NCI-H1417 treated with DMSO at 0.1 percent for 48 hours (cell line): Measurements from ENCODE around the gene BFSP2.

ENCODE experiments used
- DNase-seq: peaks from one replicate; lab custom pipeline; 2025; lab: John Stamatoyannopoulos, UW

BFSP2 gene

DNA sequence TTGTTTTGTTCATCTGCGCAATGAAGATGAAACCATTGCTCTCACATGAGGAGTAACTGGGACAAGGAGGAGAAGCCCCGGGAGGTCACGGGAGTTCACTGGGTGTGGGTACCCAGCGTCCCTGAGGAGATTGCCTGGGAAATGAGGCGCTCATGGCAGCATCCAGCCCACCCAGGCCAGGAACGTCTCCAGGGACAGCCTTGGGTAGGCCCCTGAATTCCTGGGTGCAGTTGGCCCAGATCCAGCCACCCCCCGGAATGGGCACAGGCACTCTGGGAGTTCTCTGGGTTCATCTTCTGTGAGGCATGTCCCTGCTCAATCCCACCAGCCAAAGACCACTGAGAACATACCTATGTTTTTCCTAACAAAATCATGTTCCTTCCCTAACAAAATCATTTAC, 18.5 kb downstream of the BFSP2 start:
- DNase-seq = no peak

DNA sequence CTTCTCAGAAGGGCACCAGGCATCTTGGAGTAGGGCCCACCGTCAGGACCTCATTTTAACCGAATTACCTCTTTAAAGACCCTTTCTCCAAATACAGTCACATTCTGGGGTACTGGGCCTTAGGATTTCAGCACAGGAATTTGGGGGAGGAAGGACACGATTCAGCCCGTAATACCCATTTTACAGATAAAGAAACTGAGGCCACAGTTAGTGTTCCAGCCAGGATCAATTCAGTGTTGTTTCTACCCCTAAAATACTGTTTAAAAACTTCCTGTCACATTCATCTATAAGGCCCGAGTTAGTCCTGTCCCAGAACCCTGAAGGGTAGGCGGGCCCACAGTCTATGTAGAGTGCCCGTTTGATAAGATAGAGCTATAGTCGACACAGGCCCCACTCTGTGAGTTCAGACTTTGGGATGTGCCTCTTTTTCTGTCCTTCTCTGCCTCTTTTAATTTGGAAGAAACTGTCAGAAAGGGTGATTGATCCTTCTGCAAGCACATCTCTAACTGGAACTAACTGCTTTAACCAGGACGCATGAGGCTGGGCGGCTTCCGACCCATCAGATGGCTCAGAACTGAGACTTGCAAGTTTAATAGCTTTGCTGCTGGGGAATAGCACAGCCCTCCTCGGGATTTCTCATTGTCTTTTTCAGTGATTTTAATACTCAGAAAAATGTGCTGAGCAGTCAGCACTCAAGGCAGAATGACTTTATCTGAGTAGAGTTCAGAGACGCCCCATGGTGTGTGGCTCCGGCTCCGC, 19.5 kb downstream of the BFSP2 start:
- DNase-seq = no peak

DNA sequence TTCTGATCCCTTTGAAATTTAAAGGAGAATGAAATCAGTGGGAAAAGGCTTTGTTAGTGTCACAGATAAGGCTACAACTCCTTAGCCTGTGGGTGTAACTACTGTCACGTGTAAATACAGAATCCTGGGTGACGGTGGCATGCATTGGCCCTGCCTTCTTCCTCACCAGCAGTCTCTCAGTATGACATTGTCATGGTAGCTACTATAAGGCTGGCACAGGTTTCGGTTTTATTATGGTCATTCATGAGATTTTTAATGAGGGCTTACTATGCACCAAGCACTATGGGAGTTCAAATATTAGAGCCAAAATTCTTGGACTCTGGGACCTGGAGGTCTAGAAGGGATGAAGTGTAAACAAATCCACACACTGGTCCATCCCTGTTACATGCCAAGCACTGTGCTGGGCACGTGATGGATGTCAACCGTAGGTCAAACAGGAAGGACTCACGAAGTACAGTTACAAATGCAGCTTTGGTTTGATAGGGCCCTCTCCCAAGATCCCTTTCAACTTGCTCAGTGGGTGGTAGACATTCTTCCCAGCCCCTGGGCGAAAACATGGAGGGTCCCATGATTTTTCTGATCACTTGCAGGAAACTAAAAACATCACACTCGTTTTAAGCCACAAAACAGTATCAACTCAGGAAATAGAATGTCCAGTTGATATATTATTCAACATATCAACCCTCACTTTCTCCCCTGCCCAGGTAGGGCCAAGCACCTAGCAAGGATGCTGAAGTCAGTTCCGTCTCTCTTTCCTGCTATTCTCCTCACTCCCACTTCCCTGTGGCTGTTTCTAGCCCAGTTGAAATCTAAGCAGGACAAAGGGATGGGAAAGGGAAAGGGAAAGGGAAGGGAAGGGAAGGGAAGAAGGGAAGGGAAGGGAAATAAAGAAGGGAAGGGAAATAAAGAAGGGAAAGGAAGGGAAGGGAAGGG, 25.3 kb downstream of the BFSP2 start:
- no peak for DNase-seq

- DNase-seq = no peak
Measured at GRCh38 chr3:133425898-133426297, 26.0 kb downstream of the BFSP2 start.

DNA sequence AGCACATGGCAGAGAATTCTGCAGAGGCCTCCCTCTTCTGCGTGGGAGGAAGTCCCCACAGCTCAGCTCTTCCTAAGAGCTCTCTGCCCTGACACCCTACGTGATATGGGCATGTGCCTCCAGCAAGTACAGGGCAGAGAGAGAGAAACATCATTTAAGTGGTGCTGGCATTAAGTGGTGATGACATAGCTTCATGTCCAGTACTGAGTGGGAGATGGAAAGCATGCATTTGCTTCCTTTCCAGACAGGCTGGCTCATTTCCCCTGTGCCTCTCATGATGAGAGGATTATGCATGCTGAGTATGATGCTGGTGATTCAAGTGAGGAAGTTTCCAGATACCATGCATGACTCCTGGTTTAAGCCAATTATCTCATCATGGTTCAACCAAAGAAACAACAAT, 26.9 kb downstream of the BFSP2 start:
- DNase-seq = no peak

GRCh38 chr3:133428552-133428951, 28.7 kb downstream of the BFSP2 start:
- DNase-seq = no peak

- DNase-seq = no peak
Measured at GRCh38 chr3:133429063-133429462, 29.2 kb downstream of the BFSP2 start.

GRCh38 chr3:133439563-133439962, 39.7 kb downstream of the BFSP2 start:
- DNase-seq = no peak

DNA sequence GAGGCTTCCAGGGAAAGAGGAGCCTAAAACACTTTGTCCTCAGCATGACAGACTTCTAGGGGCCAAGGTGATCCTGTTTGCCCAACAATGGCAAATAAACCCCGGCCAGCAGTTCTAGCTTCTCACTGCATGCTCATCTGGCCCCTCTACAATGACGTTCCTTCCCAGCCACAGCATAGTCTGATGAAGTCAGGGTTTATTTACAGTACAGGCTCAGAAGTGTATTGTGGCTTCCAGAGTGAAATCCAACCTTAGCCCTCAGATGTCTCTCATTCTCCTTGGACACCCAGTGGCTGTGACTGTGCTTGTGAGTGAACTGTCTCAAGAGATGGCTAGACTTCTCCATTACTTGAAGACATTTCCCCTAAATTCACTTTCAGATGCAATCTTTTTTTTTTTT, 40.8 kb downstream of the BFSP2 start:
- DNase-seq = no peak

DNA sequence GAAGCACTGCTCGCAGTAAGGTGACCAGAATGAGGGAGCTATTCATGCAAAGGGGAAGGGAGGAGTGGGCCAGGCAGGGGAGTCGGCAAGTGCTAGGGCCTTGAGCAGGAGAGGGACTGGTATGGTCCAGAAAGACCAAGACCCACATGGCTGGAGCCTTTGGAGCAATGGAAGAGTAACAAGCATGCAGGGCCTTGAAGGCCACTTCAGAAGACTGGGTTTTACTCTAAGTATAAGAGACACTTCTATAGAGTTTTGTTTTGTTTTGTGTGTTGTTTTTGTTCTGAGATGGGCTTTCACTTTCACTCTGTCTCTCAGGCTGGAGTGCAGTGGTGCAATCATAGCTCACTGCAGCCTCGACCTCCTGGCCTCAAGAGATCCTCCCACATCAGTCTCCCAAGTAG, 42.0 kb downstream of the BFSP2 start:
- no peak for DNase-seq

- DNase-seq = no peak
Measured at GRCh38 chr3:133442518-133442917, 42.7 kb downstream of the BFSP2 start.

DNA sequence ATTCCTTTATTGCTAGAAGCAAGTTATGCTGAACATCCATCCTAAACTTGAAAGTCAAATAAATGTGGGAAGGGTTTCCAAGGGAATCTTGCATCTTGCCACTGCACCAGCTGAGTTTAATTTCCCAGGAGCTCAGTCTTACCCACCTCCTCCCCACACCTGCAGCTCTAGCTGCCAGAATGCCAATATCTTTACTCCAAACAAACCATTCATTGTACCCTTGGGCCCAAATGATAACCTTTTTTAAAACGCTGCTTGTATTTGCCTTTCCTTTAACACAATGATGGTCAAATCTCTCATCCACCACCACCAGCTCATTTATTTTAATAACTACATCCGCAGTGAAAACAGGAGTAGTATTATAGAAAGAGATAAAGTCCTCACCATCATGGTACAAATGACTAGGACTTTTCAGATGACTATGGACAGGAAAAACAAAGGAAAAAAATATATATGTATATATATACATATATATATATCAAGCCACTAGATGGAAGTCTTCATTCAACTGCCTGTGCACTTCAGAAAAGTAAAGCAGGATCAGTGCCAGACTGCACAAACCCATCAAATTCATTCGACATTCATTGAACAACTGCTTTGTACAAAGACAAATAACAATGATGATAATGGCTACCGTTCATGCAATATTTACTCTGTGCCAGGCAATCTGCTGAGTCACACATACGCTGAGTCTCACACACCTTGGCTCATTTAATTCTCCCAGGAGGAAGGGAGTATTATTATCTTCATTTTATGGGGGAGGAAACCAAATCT, 44.0 kb downstream of the BFSP2 start:
- no peak for DNase-seq

DNA sequence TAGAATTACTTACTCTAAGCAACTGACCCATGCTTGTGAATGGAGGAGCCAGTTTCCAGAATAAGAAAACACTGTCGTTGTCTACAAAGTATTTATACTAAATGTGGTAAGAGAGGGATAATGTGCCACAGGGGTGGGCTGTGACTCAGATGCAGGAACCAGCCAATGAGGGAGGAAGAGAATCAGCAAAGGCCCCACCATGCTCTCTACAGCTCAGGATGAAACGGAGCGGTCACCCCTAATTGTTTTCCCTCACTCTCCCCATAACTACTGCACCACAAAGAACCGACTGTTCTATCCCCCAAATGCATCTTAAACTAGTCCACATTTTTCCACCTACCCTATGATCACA, 44.5 kb downstream of the BFSP2 start:
- DNase-seq = no peak

GRCh38 chr3:133445108-133445507, 45.3 kb downstream of the BFSP2 start:
- DNase-seq = no peak

GRCh38 chr3:133447750-133448477, 48.1 kb downstream of the BFSP2 start:
- no peak for DNase-seq

- DNase-seq = no peak
Measured at GRCh38 chr3:133448478-133449122, 48.7 kb downstream of the BFSP2 start.

DNA sequence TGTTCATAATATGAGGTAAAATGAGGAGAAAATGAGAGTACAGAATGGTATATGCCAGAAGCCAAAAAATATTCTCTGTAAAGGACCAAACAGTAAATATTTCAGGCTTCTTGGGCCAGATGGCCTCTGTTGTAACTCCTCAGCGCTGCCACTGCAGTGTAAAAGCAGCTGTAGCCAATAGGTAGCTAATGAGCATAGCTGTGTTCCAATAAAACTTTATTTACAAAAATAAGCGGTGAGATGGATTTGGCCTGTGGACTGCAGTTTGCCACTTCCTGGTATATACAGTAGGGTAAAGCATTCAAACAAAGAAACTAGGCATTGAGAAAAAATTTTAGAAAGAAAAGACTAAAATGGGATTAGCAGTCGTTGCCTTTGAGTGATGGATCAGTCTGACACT, 51.5 kb downstream of the BFSP2 start:
- DNase-seq = no peak

DNA sequence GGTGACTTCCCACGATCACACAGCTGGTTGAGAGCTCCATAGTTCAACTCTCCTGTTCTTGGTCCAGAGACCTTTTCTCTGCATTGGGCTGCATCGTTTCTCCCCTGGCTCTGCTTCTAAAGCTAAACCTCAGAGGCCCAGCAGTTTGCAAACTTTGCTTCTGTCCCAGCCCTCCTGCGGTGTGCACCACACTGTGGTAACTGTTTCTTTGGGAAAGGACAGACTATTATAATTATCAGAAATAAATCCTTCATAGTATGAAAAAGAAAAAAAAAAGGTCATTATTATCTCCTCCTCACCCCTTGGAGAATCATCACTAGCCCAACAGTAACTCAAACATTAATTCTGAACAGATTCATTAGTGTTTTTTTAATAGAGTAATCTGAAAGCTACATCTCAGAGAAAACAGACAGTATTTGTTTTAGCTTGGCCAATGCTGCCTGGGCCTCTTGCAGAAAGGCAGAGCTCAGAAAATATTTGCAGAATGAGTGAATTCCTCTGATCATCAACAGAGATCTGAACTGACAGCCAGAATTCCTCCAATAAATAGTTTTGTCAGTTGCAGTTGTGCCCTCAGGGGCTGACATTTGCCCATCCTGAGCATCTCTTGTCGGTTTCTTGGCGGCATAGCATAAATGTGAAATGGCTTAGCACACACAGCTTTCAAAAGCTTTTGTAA, 52.9 kb downstream of the BFSP2 start:
- no peak for DNase-seq

DNA sequence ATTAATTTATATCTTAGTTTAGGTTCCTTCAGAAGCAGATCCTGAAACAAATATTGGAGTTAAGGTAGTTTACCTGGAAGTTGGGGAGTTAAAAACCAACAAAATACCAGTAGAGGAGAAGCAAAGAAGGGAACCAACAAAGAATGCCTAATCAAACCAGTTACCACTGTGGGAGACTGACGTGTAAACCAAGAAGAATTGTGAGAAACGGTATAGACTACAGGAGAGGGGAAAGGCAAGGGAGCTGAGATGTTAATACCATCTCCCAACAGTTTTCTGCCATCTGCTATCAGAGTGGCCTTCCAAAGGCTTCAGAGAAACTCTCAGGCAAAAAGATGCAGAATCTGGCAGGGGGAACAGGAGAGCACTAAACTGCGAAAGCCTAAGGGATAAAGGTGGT, 53.5 kb downstream of the BFSP2 start:
- DNase-seq = no peak

- DNase-seq = no peak
Measured at GRCh38 chr3:133455281-133455680, 55.4 kb downstream of the BFSP2 start.

DNA sequence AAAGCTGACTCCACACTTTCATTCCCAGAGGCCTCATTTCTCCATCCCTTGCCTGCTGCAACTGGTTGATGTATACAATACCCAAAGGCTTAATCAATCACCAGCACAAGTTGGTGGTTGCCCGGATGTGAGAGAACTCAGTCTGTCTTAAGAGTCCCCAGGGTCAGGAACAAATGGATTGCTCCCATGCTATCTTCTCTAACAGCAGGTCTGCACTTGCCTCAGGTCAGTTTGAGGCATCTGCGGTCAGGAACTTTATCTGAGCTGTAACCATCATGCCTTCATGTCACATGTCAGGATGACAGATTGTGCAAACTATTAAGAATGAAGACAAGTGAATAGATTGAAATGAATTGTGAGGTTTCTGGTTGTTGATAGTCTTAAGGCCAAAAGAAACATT, 56.1 kb downstream of the BFSP2 start:
- DNase-seq = no peak
